GM12865 (cell line): ENCODE results near the gene EML5.
A peak's percentile ranks its signal among the peaks of the same experiment; 100 is the strongest.

Experiments
- DNase-seq: peaks from one replicate; pipeline ENCODE4 v3.0.0; 2010; ENCODE audit warnings: low read depth
- H3K4me3 ChIP-seq: 2 replicates; pipeline ENCODE4 v1.5.1; 2011; ENCODE audit warnings: mild to moderate bottlenecking, low read depth, low read length, control low read depth
- TF ChIP-seq, protein P1 (sequence below): IDR thresholded peaks from 2 replicates; pipeline ENCODE4 v1.5.1; 2011; ENCODE audit warnings: low read length, control low read depth, low read depth, inconsistent platforms; ENCODE audit not compliant: insufficient read depth; ENCODE audit errors: missing control alignments

The EML5 gene

DNA sequence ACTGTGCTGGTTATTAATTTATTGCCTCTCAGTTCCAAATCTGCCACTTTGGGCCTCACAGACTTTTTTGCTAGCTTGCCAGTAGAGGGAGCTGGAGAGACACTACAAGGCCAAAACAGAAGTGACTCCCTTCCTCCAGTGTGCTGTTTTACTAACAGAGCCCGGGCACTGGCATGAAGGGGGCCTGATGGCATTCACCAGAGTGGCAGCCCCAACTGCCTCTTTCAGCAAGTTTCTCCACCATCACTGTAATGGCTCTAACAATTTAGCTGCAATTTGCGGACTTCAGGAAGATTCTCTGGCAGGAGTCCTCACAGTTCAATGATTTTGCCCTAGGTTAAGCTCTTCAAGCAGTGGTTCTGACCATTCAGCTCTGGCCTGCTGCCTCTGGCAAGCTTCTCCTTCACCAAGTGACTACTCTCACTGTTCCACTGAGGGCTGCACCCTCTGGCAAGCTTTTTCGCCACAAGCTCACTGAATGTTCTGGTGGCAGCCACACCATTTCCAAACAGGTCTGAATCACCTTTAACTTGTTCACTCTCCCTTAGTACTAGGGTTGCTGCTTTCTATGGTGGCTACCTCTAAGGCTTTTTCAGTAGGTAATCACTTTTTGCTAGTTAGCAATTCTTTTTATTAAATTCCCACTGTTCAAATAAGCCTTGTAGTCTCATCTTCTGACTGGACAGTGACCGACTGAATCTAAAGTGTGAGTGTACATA, 125.0 kb downstream of the EML5 start:
- peak overlapping the region; percentile 29 for H3K4me3 ChIP-seq
- peak; percentile 89 for DNase-seq
- TF ChIP-seq, protein P1, sequence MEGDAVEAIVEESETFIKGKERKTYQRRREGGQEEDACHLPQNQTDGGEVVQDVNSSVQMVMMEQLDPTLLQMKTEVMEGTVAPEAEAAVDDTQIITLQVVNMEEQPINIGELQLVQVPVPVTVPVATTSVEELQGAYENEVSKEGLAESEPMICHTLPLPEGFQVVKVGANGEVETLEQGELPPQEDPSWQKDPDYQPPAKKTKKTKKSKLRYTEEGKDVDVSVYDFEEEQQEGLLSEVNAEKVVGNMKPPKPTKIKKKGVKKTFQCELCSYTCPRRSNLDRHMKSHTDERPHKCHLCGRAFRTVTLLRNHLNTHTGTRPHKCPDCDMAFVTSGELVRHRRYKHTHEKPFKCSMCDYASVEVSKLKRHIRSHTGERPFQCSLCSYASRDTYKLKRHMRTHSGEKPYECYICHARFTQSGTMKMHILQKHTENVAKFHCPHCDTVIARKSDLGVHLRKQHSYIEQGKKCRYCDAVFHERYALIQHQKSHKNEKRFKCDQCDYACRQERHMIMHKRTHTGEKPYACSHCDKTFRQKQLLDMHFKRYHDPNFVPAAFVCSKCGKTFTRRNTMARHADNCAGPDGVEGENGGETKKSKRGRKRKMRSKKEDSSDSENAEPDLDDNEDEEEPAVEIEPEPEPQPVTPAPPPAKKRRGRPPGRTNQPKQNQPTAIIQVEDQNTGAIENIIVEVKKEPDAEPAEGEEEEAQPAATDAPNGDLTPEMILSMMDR, result peak; percentile 88

DNA sequence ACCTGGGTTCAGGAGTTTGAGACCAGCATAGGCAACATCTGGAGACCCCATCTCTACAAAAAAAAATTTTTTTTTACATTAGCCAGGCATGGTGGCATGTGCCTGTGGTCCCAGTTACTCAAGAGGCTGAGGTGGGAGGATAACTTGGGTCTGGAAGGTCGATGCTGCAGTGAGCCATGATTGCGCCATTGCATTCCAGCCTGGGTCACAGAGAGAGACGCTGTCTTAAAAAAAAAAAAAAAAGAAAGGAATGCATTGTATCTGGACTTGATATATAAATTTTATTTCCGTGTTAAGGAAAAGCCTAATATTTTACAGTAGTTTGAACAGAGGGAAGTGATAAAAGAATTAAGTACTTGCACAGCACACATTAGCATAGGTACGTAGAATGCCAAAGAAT, 132.7 kb downstream of the EML5 start:
- TF ChIP-seq, protein P1, result no peak
- H3K4me3 ChIP-seq, result no peak overlapping the region
- no peak for DNase-seq

DNA sequence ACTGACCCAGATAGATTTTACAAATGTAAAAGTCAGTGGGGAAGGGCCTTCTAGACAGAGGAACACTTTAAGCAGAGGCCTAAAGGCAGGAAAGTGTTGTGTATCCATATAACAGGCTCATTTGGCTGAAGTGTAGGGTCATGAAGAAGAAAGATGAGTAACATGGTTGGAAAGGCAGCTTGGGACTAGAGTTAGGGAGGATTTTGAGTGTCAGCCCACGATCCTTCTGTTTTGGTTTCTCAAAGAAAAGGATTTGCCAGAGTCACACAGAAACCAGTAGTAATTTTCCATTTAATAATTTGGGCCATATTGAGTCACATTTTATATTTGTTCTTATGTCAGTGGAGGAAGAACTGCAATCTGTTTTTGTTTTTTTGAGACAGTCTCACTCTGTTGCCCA, 153.5 kb downstream of the EML5 start:
- DNase-seq, result no peak
- H3K4me3 ChIP-seq, result no peak overlapping the region
- TF ChIP-seq, protein P1, result no peak

- TF ChIP-seq, protein P1, result no peak
- H3K4me3 ChIP-seq, result no peak overlapping the region
- no peak for DNase-seq
Measured at GRCh38 chr14:88632512-88632911, 160.2 kb downstream of the EML5 start.

DNA sequence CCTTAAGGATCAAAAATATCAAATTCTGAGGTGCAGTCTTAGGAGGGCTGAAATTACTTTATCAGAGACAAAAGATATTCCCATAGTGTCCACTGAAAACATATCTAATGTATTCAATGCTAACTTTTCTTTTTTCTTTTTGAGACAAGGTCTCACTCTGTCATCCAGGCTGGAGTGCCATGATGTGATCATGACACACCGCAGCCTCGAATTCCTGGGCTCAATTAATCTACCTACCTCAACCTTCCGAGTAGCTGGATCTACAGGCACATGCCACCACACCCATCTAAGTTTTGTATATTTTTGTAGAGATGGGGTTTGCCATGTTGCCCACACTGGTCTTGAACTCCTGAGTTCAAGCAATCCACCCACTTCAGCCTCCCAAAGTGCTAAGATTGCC, 161.7 kb downstream of the EML5 start:
- H3K4me3 ChIP-seq, result no peak overlapping the region
- TF ChIP-seq, protein P1, result no peak
- DNase-seq, result no peak

- TF ChIP-seq, protein P1, result no peak
- DNase-seq, result peak; percentile 44
- no peak overlapping the region for H3K4me3 ChIP-seq
Measured at GRCh38 chr14:88630565-88630964, 162.2 kb downstream of the EML5 start.

DNA sequence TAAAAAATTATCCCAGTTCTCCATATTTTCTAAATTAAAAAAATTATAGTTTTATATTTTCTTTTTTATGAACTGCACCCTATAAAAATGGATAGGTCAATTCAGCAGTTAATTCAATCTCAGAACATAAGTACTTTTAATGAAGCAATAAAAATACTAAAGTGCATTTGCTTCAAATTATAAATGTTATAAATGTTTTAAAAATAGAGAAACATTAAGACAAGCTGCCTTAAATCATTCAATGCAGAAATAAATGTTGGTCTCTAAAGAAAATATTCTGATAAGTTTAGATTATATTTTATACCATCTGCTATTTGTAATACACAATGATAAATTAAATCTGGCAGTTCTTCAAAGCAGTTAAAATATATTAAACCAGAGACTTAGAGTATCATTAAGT, 164.3 kb downstream of the EML5 start:
- H3K4me3 ChIP-seq, result no peak overlapping the region
- TF ChIP-seq, protein P1, result no peak
- no peak for DNase-seq
